Activated CD8-positive, alpha-beta T cell treated with anti-CD3 and anti-CD28 coated beads for 36 hours (primary cell): ENCODE measurements around the gene PDGFC. TPM values are rescaled to one million over a fixed set of nuclear protein-coding genes. Genes with fewer than 3 reads are reported as not detected.

Source experiments
- ATAC-seq: fragments of 200-7000 bp; cut with Tn5 transposase; one replicate; pipeline ENCODE4 v1.10.0; 2021; ENCODE audit warnings: mild to moderate bottlenecking, moderate library complexity
- CTCF ChIA-PET: fragments of 350-600 bp; sonication (Branson Sonifier 250); formaldehyde crosslinking; loops from one replicate; lab custom pipeline; 2021; ENCODE audit warnings: antibody characterized with exemption; lab: Charles Lee
- POLR2A ChIA-PET: fragments of 350-600 bp; sonication (Branson Sonifier 250); formaldehyde crosslinking; loops from one replicate; lab custom pipeline; 2021; ENCODE audit warnings: antibody characterized with exemption; lab: Charles Lee
- DNase-seq: peaks from one replicate; pipeline ENCODE4 v3.0.0-alpha.2; 2020
- H3K27ac Mint-ChIP-seq: one replicate; pipeline ENCODE4 v1.8.0; 2021; ENCODE audit warnings: mild to moderate bottlenecking, mixed read lengths
- H3K27me3 Mint-ChIP-seq: one replicate; pipeline ENCODE4 v1.8.0; 2021; ENCODE audit warnings: mixed read lengths
- H3K36me3 Mint-ChIP-seq: one replicate; pipeline ENCODE4 v1.8.0; 2021; ENCODE audit warnings: low read depth, mixed read lengths
- H3K4me1 Mint-ChIP-seq: one replicate; pipeline ENCODE4 v1.8.0; 2021; ENCODE audit warnings: low read depth, mixed read lengths
- H3K4me3 Mint-ChIP-seq: one replicate; pipeline ENCODE4 v1.8.0; 2021; ENCODE audit warnings: mild to moderate bottlenecking, moderate library complexity, mixed read lengths
- H3K9me3 Mint-ChIP-seq: one replicate; pipeline ENCODE4 v1.8.0; 2021; ENCODE audit warnings: mixed read lengths
- CTCF ChIP-seq: fragments of 200-600 bp; IDR thresholded peaks from one replicate; pipeline ENCODE4 v1.8.0; 2022; ENCODE audit warnings: antibody characterized with exemption, mild to moderate bottlenecking
- intact Hi-C: fragments of 100-400 bp; cut with micrococcal nuclease; formaldehyde crosslinking; loops from one replicate; pipeline ENCODE4 v1.10.0; 2022
- total RNA-seq, 2 experiments: library from RNA; stranded (reverse); gene quantifications; one replicate each; pipeline ENCODE4 v1.2.3, GENCODE V29; 2021

PDGFC gene
- total RNA-seq, 2 experiments from 2014 or later: not detected

GRCh38 chr4:156931267-156931666 lies 40.3 kb downstream of the PDGFC start:
- DNase-seq: no peak
- no peak overlapping the region for H3K4me3 Mint-ChIP-seq
- ChIA-PET POLR2A (no interaction called here), CTCF (no interaction called here)
- ATAC-seq: no peak
- no peaks in the 10 kb centered on the region for H3K27me3 Mint-ChIP-seq
- no peak overlapping the region for H3K27ac Mint-ChIP-seq
- no peaks in the 10 kb centered on the region for H3K4me1 Mint-ChIP-seq
- peaks cover 2% of the 10 kb centered on the region for H3K9me3 Mint-ChIP-seq
- TF ChIP-seq CTCF: no peak
- intact Hi-C loops: no loop called here
- no peaks in the 10 kb centered on the region for H3K36me3 Mint-ChIP-seq

DNA sequence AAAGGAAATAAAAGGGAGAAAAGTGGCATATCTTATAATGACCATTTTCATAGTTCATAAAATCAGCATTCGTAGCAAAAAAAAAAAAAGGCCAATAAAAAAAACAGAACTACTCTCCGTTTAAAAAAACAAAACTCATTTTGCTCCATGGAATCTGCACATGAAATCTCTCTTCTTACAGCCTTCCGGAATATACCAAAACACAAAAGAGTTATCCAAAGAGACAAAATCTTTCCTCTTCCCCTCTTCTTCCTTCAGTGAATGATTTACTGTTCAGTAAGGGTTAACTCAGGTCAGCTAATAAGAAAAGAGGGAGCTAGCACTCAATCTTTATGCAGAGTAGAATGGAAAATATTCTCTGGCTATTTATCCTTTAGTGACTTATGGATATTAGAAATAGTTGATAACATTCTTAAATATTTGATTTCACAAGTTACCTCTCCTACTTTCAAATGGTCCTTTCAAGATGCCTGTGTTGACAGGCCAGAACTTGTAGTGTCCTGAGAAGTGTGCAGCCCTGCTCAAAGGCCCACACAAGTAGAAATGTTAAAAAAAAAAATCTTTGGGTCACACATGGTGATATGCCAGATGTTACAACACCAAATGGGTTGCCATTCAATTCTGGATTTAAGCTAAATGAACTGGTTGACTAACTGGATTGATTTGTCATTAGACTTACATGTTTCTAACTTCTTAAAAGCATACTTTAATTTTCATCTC lies 42.1 kb downstream of the PDGFC start:
- no peak for TF ChIP-seq CTCF
- DNase-seq (no peak), ATAC-seq (no peak)
- H3K4me3 Mint-ChIP-seq: no peak overlapping the region
- ChIA-PET POLR2A (no interaction called here), CTCF (no interaction called here)
- H3K27me3 Mint-ChIP-seq: no peaks in the 10 kb centered on the region
- H3K27ac Mint-ChIP-seq: no peak overlapping the region
- intact Hi-C loops: no loop called here
- H3K4me1 Mint-ChIP-seq: no peaks in the 10 kb centered on the region
- H3K36me3 Mint-ChIP-seq: no peaks in the 10 kb centered on the region
- peaks cover 2% of the 10 kb centered on the region for H3K9me3 Mint-ChIP-seq

DNA sequence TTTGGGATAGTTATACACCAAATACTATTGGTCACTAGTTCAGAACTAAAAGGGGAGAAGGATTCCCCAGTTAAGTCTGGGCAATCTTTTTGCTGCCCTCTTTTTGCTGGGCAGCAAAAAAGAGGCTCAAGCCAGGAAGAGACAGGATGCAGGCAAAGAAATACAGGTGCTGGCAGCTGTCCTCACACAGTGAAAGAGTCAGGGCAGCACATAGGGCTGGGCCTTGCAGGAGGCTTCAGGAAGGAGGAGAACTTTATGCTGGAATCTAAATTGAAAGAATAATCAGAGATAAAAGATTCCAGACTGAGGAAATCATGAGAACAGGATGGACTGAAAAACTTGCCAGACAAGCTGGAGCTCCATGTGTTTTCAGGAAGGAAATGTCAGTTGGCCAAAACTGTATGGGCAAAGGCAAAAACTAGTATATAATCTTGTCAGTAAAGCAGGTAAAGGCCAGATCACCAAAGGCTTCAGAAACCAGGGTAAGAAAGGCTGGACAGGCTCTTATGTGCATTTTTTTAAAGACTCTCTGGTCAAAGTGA lies 46.8 kb downstream of the PDGFC start:
- ATAC-seq (no peak), DNase-seq (no peak)
- CTCF ChIA-PET: no interaction called here
- Mint-ChIP-seq H3K9me3 (peaks cover 2% of the 10 kb centered on the region), H3K36me3 (no peaks in the 10 kb centered on the region), H3K4me3 (no peak overlapping the region), H3K4me1 (no peaks in the 10 kb centered on the region), H3K27me3 (no peaks in the 10 kb centered on the region), H3K27ac (no peak overlapping the region)
- POLR2A ChIA-PET: no interaction called here
- TF ChIP-seq CTCF: no peak
- intact Hi-C loops: no loop called here

DNA sequence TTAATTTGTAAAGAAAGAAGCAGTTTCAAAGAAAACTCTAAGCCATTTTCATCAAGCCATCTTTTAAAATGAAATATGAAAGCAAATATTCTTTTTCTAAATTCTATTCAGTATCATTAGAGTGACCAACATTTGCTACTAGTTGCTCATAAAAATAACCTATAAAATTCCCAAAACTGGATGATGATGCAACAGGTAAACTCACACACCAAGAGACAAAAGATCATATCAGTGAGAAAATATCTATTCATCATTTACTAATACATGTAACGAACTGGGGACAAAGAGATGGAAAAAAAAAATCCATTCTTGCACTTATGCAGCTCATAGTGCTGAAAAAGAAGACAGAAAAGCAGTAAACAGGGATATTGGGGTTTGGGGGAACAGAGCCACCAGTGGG lies 48.1 kb downstream of the PDGFC start:
- intact Hi-C loops: no loop called here
- no peaks in the 10 kb centered on the region for H3K27me3 Mint-ChIP-seq
- POLR2A ChIA-PET: no interaction called here
- CTCF ChIA-PET: no interaction called here
- ATAC-seq (no peak), DNase-seq (no peak)
- H3K27ac Mint-ChIP-seq: no peak overlapping the region
- TF ChIP-seq CTCF: no peak
- no peak overlapping the region for H3K4me3 Mint-ChIP-seq
- H3K9me3 Mint-ChIP-seq: peaks cover 2% of the 10 kb centered on the region
- H3K36me3 Mint-ChIP-seq: no peaks in the 10 kb centered on the region
- H3K4me1 Mint-ChIP-seq: no peaks in the 10 kb centered on the region

DNA sequence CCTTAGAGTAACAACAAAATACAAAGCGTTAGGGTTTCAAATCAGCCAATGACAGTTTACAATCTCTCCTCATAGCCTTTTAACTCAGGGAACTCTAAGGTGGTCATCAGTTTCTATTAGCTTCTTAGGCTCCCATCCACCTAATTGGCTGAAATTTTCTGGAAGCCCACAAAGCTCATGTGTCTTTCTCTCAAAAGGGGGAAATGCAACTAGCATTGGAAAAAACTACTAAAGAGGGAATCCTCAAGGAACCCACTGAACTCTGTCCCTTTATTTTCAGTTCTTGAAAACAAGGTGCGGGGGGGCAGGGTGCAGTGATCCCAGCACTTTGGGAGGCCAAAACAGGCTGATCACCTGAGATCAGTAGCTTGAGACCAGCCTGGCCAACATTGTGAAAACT lies 56.4 kb downstream of the PDGFC start:
- no peaks in the 10 kb centered on the region for H3K36me3 Mint-ChIP-seq
- no peak for DNase-seq
- CTCF ChIA-PET: no interaction called here

More for the DNA sequence above, 56.4 kb downstream of the PDGFC start:
- Mint-ChIP-seq H3K27ac (no peak overlapping the region), H3K4me1 (no peaks in the 10 kb centered on the region), H3K27me3 (no peaks in the 10 kb centered on the region), H3K9me3 (no peaks in the 10 kb centered on the region), H3K4me3 (no peak overlapping the region)
- POLR2A ChIA-PET: no interaction called here
- no peak for ATAC-seq
- intact Hi-C loops: no loop called here
- TF ChIP-seq CTCF: no peak
